AG09319 (cell line): Measurements from ENCODE around the gene CTPS2.
"Not testable (repeated sequence)": the region's sequence is repeated elsewhere in the genome, so short reads cannot be mapped to it uniquely, and the experiment has no call there.

Experiments
- DNase-seq: peaks from one replicate; pipeline ENCODE4 v3.0.0-alpha.2; 2010; ENCODE audit warnings: low read depth; ENCODE audit errors: extremely low read depth
- TF ChIP-seq, protein P1 (sequence below): IDR thresholded peaks from 2 replicates; pipeline ENCODE4 v1.5.1; 2011; ENCODE audit warnings: low read depth, mild to moderate bottlenecking, inconsistent platforms, low read length, moderate library complexity

CTPS2 gene

DNA sequence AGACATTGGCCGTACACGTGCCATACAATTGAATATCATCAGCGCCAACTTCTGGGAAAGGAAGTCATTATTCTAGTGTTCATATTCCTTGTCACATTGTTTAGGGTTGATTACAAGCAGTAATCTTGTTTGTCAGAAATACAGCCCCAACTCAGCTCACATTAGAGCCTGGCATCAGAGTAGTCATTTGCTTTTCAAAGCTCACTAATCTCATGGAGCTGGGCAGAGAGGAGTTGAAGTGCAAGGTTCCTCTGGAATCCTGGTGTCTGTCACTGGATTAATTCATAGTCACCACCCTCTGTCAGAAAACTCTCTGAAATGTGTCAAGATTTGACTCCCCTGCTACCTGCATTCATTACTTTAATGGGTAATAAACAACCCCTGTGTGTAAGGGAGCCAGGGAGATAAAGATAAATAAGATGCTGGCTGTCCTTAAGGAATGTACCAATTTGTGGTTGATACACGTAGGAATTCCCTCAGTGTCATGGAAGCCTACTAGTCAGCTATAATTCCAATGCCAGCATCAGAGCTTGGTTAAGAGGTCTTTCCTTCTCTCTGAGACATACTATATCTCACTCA lies 106.2 kb downstream of the CTPS2 start:
- DNase-seq, result no peak
- TF ChIP-seq, protein P1, sequence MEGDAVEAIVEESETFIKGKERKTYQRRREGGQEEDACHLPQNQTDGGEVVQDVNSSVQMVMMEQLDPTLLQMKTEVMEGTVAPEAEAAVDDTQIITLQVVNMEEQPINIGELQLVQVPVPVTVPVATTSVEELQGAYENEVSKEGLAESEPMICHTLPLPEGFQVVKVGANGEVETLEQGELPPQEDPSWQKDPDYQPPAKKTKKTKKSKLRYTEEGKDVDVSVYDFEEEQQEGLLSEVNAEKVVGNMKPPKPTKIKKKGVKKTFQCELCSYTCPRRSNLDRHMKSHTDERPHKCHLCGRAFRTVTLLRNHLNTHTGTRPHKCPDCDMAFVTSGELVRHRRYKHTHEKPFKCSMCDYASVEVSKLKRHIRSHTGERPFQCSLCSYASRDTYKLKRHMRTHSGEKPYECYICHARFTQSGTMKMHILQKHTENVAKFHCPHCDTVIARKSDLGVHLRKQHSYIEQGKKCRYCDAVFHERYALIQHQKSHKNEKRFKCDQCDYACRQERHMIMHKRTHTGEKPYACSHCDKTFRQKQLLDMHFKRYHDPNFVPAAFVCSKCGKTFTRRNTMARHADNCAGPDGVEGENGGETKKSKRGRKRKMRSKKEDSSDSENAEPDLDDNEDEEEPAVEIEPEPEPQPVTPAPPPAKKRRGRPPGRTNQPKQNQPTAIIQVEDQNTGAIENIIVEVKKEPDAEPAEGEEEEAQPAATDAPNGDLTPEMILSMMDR, result no peak

DNA sequence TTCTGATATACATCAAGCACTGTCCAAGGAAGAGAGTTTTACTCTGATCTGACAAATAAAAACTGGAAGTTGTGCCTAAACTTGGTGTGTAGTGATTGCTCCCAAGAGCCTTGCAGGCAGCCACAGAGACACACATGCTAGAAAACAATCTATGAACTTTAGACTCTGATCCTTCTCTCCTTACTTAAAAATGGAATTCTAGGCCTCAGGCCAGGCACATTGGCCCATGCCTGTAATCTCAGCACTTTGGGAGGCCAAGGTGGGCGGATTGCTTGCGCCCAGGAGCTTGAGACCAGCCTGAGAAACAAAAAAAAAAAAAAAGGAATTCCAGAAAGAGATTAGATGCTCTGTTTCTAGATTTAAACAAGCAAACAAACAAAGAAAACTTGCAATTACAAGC lies 108.1 kb downstream of the CTPS2 start:
- DNase-seq, result no peak
- TF ChIP-seq, protein P1, result no peak

DNA sequence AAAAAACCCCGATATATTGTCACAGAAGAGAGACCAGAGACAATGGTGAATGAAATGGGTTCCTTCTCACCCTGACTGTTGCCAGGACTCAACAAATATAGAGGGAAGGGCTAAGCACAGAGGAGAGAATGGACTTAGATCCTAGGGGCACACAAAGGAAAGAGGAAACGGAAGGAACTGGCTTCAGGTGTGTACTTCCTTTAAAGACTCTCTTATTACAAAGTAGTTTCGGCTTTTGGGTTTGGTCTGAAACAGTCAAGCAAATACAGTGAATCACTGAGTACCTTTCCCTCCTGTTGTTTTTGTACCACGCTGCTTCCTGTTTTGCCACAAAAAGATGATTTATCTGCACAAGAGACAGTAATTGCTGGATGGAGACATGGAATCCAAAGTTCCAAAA lies 108.6 kb downstream of the CTPS2 start:
- no peak for DNase-seq
- TF ChIP-seq, protein P1, result no peak

DNA sequence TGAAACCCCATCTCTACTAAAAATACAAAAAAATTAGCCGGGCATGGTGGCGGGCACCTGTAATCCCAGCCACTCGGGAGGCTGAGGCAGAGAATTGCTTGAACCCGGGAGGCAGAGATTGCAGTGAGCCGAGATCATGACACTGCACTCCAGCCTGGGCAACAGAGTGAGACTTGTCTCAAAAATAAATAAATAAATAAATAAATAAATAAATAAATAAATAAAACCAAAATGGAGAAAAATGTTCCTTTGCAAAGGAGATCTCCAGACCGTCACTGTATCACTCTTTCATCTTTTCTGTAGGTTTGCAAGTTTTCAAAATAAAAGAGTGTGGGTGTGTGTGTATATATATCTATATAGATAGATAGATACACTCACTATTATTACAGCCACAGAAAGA lies 109.2 kb downstream of the CTPS2 start:
- DNase-seq, result not testable (repeated sequence)

DNA sequence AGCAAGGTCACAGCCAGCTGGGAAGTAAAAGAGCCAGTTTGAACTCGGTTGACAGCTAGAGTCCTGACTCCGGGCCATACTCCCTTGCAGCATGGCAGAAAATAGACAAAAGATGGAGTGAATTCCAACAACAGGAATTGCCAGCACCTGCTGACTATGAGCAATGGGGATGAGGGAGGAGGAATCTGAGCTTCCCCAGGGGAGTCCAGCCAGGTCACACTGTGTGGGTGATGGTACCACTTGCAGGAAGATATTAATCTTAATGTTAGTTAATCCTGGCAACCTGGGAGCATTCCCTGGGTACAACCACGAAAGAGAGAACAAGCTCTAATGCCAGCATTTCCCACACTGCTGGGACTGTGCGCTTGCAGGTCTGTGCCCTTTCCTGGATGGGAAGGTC lies 110.6 kb downstream of the CTPS2 start:
- no peak for DNase-seq
- TF ChIP-seq, protein P1, result no peak

DNA sequence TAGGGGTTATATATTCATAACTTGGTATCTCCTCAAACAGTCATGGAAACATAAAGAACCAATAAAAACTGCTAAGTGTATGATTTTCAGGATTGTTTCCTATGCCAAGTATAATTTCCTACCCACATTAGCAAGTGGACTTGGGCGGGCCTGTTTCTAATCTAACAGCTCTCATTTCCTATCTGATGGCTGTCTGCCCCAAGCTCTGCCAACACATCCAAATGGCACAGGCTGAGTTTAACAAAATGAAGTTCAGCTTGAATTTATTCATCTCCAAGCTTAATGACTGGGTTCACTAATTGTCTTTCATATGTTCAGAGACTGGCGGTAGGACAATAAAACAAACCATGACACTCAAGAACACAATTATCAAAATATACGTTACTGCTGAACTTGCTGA lies 118.0 kb downstream of the CTPS2 start:
- DNase-seq, result no peak
- TF ChIP-seq, protein P1, result no peak

DNA sequence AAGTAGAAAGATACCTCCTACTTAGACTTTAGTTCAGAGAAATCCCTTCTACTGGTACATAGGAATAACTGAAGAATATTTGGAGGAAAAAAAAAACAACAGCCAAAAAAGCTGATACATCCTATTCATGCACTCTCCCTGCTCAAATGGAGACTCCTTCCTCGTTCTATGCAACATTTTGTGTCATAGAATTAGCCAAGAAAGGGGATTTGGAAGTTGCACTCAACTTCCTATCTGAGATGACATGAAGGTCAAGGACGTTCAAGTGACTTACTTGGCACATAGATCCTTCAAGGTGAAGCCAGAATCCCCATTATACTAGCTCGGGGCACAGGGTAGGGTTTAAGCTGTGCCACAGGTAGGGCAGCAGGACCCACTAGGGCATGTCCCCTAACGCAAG lies 118.7 kb downstream of the CTPS2 start:
- no peak for DNase-seq
- TF ChIP-seq, protein P1, result no peak

DNA sequence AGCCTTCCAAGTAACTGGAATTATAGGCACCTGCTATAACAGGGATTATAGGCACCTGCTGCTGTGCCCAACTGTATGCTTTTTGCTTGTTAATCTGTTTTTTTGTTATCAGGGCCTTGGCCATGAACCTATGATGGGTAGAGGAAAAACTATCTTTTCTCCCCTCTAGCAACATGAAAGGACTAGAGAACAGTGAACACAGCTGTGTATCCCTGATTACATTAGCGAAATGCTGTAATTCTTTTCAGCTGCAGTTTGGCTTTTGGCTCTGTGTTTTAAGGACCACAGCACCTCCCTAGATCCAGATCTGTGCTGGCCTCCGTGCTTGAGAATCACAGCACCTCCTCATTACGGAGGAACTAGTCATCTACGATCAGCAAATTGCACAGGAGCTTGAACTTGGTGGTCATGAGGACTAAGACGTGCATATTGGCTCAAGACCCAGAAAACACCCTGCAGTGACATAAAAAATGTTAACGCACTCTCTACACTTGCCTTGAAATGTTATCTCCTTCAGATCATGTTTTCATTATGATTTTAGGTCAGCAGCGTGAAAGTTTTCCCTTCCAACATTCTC lies 120.2 kb downstream of the CTPS2 start:
- no peak for DNase-seq
- TF ChIP-seq, protein P1, result no peak
